Stimulated activated CD8-positive, alpha-beta memory T cell treated with anti-CD3 and anti-CD28 coated beads, Interleukin-15, amount 100 ng/mL, for 48 hours (primary cell): ENCODE results near the gene LEMD2.

Source experiments
- DNase-seq, 2 donors: peaks; one replicate each; pipeline ENCODE4 v3.0.0-alpha.2; 2020; ENCODE audit warnings: low read depth in 2 of 2

The LEMD2 gene

DNA sequence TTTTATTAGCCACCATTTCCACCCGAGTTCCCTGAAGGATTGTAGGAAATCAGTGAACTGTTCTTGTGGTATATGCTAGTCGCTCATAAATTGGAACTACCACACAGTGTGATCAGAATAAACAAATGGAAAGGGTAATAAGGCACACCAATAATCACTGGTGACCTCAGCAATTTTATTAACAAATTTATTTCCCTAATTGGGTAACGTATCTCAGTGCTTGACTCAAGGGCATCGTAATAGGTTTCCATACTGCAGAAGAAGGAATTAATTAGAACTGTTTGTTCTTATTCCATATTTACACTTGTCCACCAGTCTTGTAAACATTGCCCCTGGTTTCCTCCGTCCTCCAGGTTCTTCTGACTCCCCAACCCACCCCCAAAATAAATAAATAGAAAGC lies 67.4 kb downstream of the LEMD2 start:
- DNase-seq: no peak
